Heart right ventricle (tissue), 16 donors: ENCODE results near the gene NPIPB4. TPM values are rescaled to one million over a fixed set of nuclear protein-coding genes. Genes with fewer than 3 reads are reported as not detected.
"Not testable (repeated sequence)": the region's sequence is repeated elsewhere in the genome, so short reads cannot be mapped to it uniquely, and the experiment has no call there.

ENCODE experiments used
- ATAC-seq, 8 donors: fragments of 200-7000 bp; cut with Tn5 transposase; one replicate each; pipeline ENCODE4 v1.9.1; 2020; ENCODE audit warnings: mild to moderate bottlenecking in 8 of 8, moderate library complexity in 8 of 8, moderate number of reproducible peaks in 1 of 8
- DNase-seq, 2 donors: peaks; one replicate each; pipeline ENCODE4 v3.0.0-alpha.2; 2020
- H3K27ac ChIP-seq, 10 donors: fragments of 200-600 bp; sonication (generic) in 2 of 10; one replicate each; pipeline versions ENCODE4 v1.5.0 to v1.8.0; 2020 to 2022; ENCODE audit warnings: mild to moderate bottlenecking in 3 of 10
- H3K27me3 ChIP-seq, 7 donors: fragments of 200-600 bp; one replicate each; pipeline ENCODE4 v1.8.0; 2021 to 2022; ENCODE audit warnings: mild to moderate bottlenecking in 2 of 7
- H3K36me3 ChIP-seq, 9 donors: fragments of 200-600 bp; sonication (generic) in 1 of 9; one replicate each; pipeline versions ENCODE4 v1.5.0 to v1.8.0; 2020 to 2022; ENCODE audit warnings: mild to moderate bottlenecking in 2 of 9
- H3K4me1 ChIP-seq, 9 donors: fragments of 200-600 bp; sonication (generic) in 1 of 9; one replicate each; pipeline versions ENCODE4 v1.5.0 to v1.8.0; 2020 to 2022; ENCODE audit warnings: mild to moderate bottlenecking in 4 of 9
- H3K4me3 ChIP-seq, 10 donors: fragments of 200-600 bp; sonication (generic) in 2 of 10; one replicate each; pipeline versions ENCODE4 v1.5.0 to v1.8.0; 2020 to 2022; ENCODE audit warnings: mild to moderate bottlenecking in 7 of 10, moderate library complexity in 2 of 10
- H3K9me3 ChIP-seq, 11 donors: fragments of 200-600 bp in 10 of 11; sonication (generic) in 2 of 11; one replicate each; pipeline versions ENCODE4 v1.5.0 to v1.8.0; 2013 to 2022; ENCODE audit warnings: mild to moderate bottlenecking in 2 of 11, control low read depth in 1 of 11, moderate library complexity in 1 of 11
- WGBS, 2 donors: extraction: QIAGEN DNeasy Blood & Tissue Kit; methylation state at CpG; one replicate each; pipeline ENCODE4 v1.1.7; 2013; ENCODE audit warnings: inconsistent platforms in 1 of 2; 5-methylcytosine and 5-hydroxymethylcytosine counted together
- intact Hi-C, 10 donors: fragments of 100-400 bp; cut with DNase I; formaldehyde crosslinking; loops; one replicate each; pipeline versions ENCODE4 v1.11.1 to v1.14.2; 2022
- polyA plus RNA-seq, 2 donors: library from polyadenylated mRNA; stranded (reverse); fragments of 200-250 nt; gene quantifications; one replicate each; pipeline ENCODE4 v1.2.3, GENCODE V29; 2013
- total RNA-seq, 10 donors: library from RNA; stranded (reverse); fragmentation: NEBNext Ultra II Directional in 3 of 10; extraction: Animal tissue kit (Norgen Biotek cat#: 25700) in 3 of 10; gene quantifications; one replicate each; pipeline versions ENCODE4 v1.2.1 to v1.2.4, GENCODE V29; 2021 to 2023
- donor health status: Arrhythmogenic right ventricular cardiomyopathy.
- donor health status: ischemic (EF 13 %, LVEDD 7.1; RV severe dilation, severe dysfunction).
- donor health status: healthy with polysubstance abuse.
- donor health status: DM: no; HTN: yes; CAD: no.
- donor health status: DM: no; HTN: no; CAD: no.
- donor health status: ischemic (EF 25% LVEDD 6.9; RV normal size, moderate dysfunction).
- donor health status: ischemic (EF 25% LVEDD 5.7; RV mildly dilated, moderate dysfunction).
- donor health status: healthy.
- donor health status: DM: yes; HTN: yes; CAD: no.
- donor health status: Ischemic cardiomyopathy.
- donor health status: ischemic (EF 35%, LVEDD 5.7; RV mildly dilated, moderate dysfunction).
- donor health status: nonischemic (EF 11% LVEDD 7.7; RV severe dilation, severe dysfunction).
- donor health status: DM: yes; HTN: yes; CAD: no.
- donor health status: PGD.
- donor health status: ischemic (EF 29% LVEDD 5.4; RV normal size, mild dysfunction).
- donor health status: nonischemic (EF 23%, LVEDD 6.1; RV moderate dilation, normal function).

NPIPB4 gene
- total and polyA plus RNA-seq, 12 donors, result 6.9 to 43.8 (median 30.6) TPM

DNA sequence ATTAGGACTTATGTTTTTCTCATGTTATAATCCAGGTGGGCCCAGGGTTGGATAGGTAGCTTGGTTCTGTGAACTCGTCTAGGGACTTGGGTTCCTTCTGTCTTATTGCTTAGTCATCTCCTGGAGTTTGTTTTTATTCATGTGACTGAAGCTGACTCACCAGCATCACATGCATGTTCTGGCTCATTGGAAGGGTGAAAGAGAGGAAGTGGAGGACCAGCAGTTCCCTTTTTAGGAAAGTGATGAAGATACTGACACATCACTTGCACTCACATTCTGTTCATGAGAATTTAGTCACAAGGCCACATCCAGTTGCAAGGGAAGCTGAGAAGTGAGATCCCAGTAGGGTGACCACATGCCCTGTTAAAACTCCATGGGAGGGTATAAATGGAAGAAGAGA lies 67.0 kb downstream of the NPIPB4 start:
- H3K27me3 ChIP-seq, H3K9me3 ChIP-seq, intact Hi-C loops, H3K4me3 ChIP-seq, H3K4me1 ChIP-seq, H3K36me3 ChIP-seq, DNase-seq, H3K27ac ChIP-seq: not testable (repeated sequence)
- WGBS, 2 donors, result 35 to 40% methylated on average over 1 of the region's 1 CpG
- ATAC-seq, result peak; percentile 63 to 83 (median 76)

Other genes starting within 250 kb of the NPIPB4 start
- 10 to 100 TPM in 1 of 10 donors, 1 to 10 TPM in 6, under 1 TPM in 3; 0.78 to 14.5 (median 1.8) TPM for gene IGSF6, start 205.1 kb downstream of the NPIPB4 start, total RNA-seq
- gene IGSF6, start 205.1 kb downstream of the NPIPB4 start, polyA plus RNA-seq, result 1 to 10 TPM in 1 of 2 donors, under 1 TPM in 1; 0.55 to 1.7 TPM
- under 1 TPM in 5 of 10 donors, not detected in 5; 0.06 to 0.21 (median 0.07) TPM for gene OTOA, start 193.8 kb downstream of the NPIPB4 start, total RNA-seq
- gene OTOA, start 193.8 kb downstream of the NPIPB4 start, polyA plus RNA-seq, result under 1 TPM in 1 of 2 donors, not detected in 1; 0.07 TPM
- gene UQCRC2, start 95.6 kb upstream of the NPIPB4 start, total RNA-seq, result 1,000 to 10,000 TPM in 5 of 10 donors, 100 to 1,000 TPM in 5; 648 to 1,183 (median 997) TPM
- gene UQCRC2, start 95.6 kb upstream of the NPIPB4 start, polyA plus RNA-seq, result 100 to 1,000 TPM; 183 to 266 TPM
- gene PDZD9, start 143.4 kb upstream of the NPIPB4 start, total RNA-seq, result not detected
- not detected for gene PDZD9, start 143.4 kb upstream of the NPIPB4 start, polyA plus RNA-seq
- gene MOSMO, start 150.4 kb upstream of the NPIPB4 start, total RNA-seq, result 10 to 100 TPM in 8 of 10 donors, 1 to 10 TPM in 2; 9.8 to 13.0 (median 11.3) TPM
- gene MOSMO, start 150.4 kb upstream of the NPIPB4 start, polyA plus RNA-seq, result 10 to 100 TPM in 1 of 2 donors, 1 to 10 TPM in 1; 7.5 to 12.6 TPM
- gene VWA3A, start 234.8 kb upstream of the NPIPB4 start, total RNA-seq, result 1 to 10 TPM in 1 of 10 donors, under 1 TPM in 8, not detected in 1; 0.25 to 1.1 (median 0.31) TPM
- gene VWA3A, start 234.8 kb upstream of the NPIPB4 start, polyA plus RNA-seq, result under 1 TPM; 0.01 to 0.22 TPM